OCI-LY1 (cell line): ENCODE measurements around the gene NTF3.

Experiments used
- H2AFZ ChIP-seq: fragments of 200-600 bp; sonication (generic), shearing (Covaris generic); 2 replicates; pipeline ENCODE4 v1.6.0; 2014; ENCODE audit warnings: antibody characterized with exemption, mild to moderate bottlenecking, low read length
- H3F3A ChIP-seq: fragments of 200-600 bp; sonication (generic), shearing (Covaris generic); 2 replicates; pipeline ENCODE4 v1.6.0; 2014; ENCODE audit warnings: mild to moderate bottlenecking, antibody characterized with exemption, low read length, moderate library complexity; ENCODE audit not compliant: insufficient read depth
- H3K27ac ChIP-seq: fragments of 200-600 bp; sonication (generic); 2 replicates; pipeline ENCODE4 v1.5.1; 2014; ENCODE audit warnings: low read length, mixed run types, mild to moderate bottlenecking, low read depth; ENCODE audit not compliant: poor library complexity, severe bottlenecking
- H3K27me3 ChIP-seq: fragments of 200-600 bp; sonication (generic); 2 replicates; pipeline ENCODE4 v1.6.0; 2014; ENCODE audit warnings: antibody characterized with exemption, mild to moderate bottlenecking, low read length, moderate library complexity; ENCODE audit not compliant: insufficient read depth
- H3K36me3 ChIP-seq: fragments of 200-600 bp; sonication (generic); 2 replicates; pipeline ENCODE4 v1.6.1; 2014; ENCODE audit warnings: mild to moderate bottlenecking, antibody characterized with exemption, low read length, moderate library complexity, mixed read lengths; ENCODE audit not compliant: insufficient read depth
- H3K4me1 ChIP-seq: fragments of 200-600 bp; sonication (generic); 2 replicates; pipeline ENCODE4 v1.5.1; 2014; ENCODE audit warnings: mild to moderate bottlenecking, low read length, moderate library complexity; ENCODE audit not compliant: insufficient read depth, severe bottlenecking
- H3K4me2 ChIP-seq: fragments of 200-600 bp; sonication (generic), shearing (Covaris generic); 2 replicates; pipeline ENCODE4 v1.6.1; 2014; ENCODE audit warnings: low read length
- H3K4me3 ChIP-seq: fragments of 200-600 bp; sonication (generic); 2 replicates; pipeline ENCODE4 v1.5.1; 2014; ENCODE audit warnings: low read length, low read depth, mild to moderate bottlenecking, mixed read lengths; ENCODE audit not compliant: poor library complexity, severe bottlenecking
- H3K79me2 ChIP-seq: fragments of 200-600 bp; shearing (Covaris generic); 2 replicates; pipeline ENCODE4 v1.6.1; 2016; ENCODE audit warnings: mixed run types, low read length, mixed read lengths; ENCODE audit not compliant: insufficient read depth
- H3K9ac ChIP-seq: fragments of 200-600 bp; sonication (generic), shearing (Covaris generic); 2 replicates; pipeline ENCODE4 v1.6.1; 2014; ENCODE audit warnings: mild to moderate bottlenecking, low read length, mixed read lengths
- H3K9me2 ChIP-seq: fragments of 200-600 bp; sonication (generic), shearing (Covaris generic); 2 replicates; pipeline ENCODE4 v1.6.1; 2014; ENCODE audit warnings: low read depth, mild to moderate bottlenecking, low read length, mixed read lengths
- H3K9me3 ChIP-seq: fragments of 200-600 bp; shearing (Covaris generic); 2 replicates; pipeline ENCODE4 v1.6.1; 2014; ENCODE audit warnings: low read length, mixed read lengths
- H4K20me1 ChIP-seq: fragments of 200-600 bp; sonication (generic), shearing (Covaris generic); 2 replicates; pipeline ENCODE4 v1.6.0; 2016; ENCODE audit warnings: mild to moderate bottlenecking, low read length; ENCODE audit not compliant: insufficient read depth
- CTCF ChIP-seq: fragments of 200-600 bp; sonication (generic), shearing (Covaris generic); IDR thresholded peaks from 2 replicates; pipeline ENCODE4 v1.5.1; 2017; ENCODE audit warnings: mild to moderate bottlenecking, antibody characterized with exemption, low read length, moderate library complexity, mixed read lengths
- EZH2 ChIP-seq: fragments of 200-600 bp; sonication (generic), shearing (Covaris generic); IDR thresholded peaks from 2 replicates; pipeline ENCODE4 v1.8.0; 2017; ENCODE audit warnings: borderline replicate concordance, mixed run types, mild to moderate bottlenecking, antibody characterized with exemption, low read length, moderate library complexity, mixed read lengths

Gene NTF3

GRCh38 chr12:5522432-5523335 is 90.8 kb downstream of the NTF3 start:
- TF ChIP-seq EZH2 (no peak), CTCF (no peak)

GRCh38 chr12:5523396-5524115 is 91.6 kb downstream of the NTF3 start:
- H3K9me2 ChIP-seq = no peaks in the 10 kb centered on the region
- no peaks in the 10 kb centered on the region for H3K9me3 ChIP-seq
- H3K4me1 ChIP-seq = no peaks in the 10 kb centered on the region
- no peaks in the 10 kb centered on the region for H4K20me1 ChIP-seq
- no peak overlapping the region for H3K9ac ChIP-seq
- no peak overlapping the region for H3K4me2 ChIP-seq
- H3K27ac ChIP-seq = no peak overlapping the region
- H3K27me3 ChIP-seq = no peaks in the 10 kb centered on the region
- H3F3A ChIP-seq = no peaks in the 10 kb centered on the region
- no peak overlapping the region for H2AFZ ChIP-seq
- no peaks in the 10 kb centered on the region for H3K79me2 ChIP-seq
- H3K4me3 ChIP-seq = no peak overlapping the region
- no peak for TF ChIP-seq CTCF
- no peak for TF ChIP-seq EZH2
- H3K36me3 ChIP-seq = no peaks in the 10 kb centered on the region

More at GRCh38 chr12:5522432-5523335, 90.8 kb downstream of the NTF3 start:
- Histone ChIP-seq H3K79me2 (no peaks in the 10 kb centered on the region), H3K27me3 (no peaks in the 10 kb centered on the region), H4K20me1 (no peaks in the 10 kb centered on the region), H3K4me2 (no peak overlapping the region), H3K27ac (no peak overlapping the region), H3K4me1 (no peaks in the 10 kb centered on the region), H3K4me3 (no peak overlapping the region), H2AFZ (no peak overlapping the region), H3F3A (no peaks in the 10 kb centered on the region), H3K9ac (no peak overlapping the region), H3K36me3 (no peaks in the 10 kb centered on the region), H3K9me2 (no peaks in the 10 kb centered on the region), H3K9me3 (no peaks in the 10 kb centered on the region)

GRCh38 chr12:5524116-5524768 is 92.3 kb downstream of the NTF3 start:
- H4K20me1 ChIP-seq = no peaks in the 10 kb centered on the region
- H3K9me2 ChIP-seq = no peaks in the 10 kb centered on the region
- H2AFZ ChIP-seq = no peak overlapping the region
- H3K9ac ChIP-seq = no peak overlapping the region
- no peak overlapping the region for H3K4me3 ChIP-seq
- H3F3A ChIP-seq = no peaks in the 10 kb centered on the region
- H3K27ac ChIP-seq = no peak overlapping the region
- TF ChIP-seq CTCF (no peak), EZH2 (no peak)
- no peaks in the 10 kb centered on the region for H3K27me3 ChIP-seq
- H3K79me2 ChIP-seq = no peaks in the 10 kb centered on the region
- H3K4me1 ChIP-seq = no peaks in the 10 kb centered on the region
- H3K36me3 ChIP-seq = no peaks in the 10 kb centered on the region
- no peak overlapping the region for H3K4me2 ChIP-seq
- no peaks in the 10 kb centered on the region for H3K9me3 ChIP-seq
